Measurements from ENCODE around the gene EMC1. TPM values are rescaled to one million over a fixed set of nuclear protein-coding genes. Genes with fewer than 3 reads are reported as not detected.

EMC1 gene
- total RNA-seq, 4 donors from 2014 or later: 16.2 to 43.1 (median 36.1) TPM

GRCh38 chr1:19179597-19180264 lies 71.6 kb downstream of the EMC1 start:
- H3K27me3 ChIP-seq: no peaks in the 10 kb centered on the region
- H3K27ac ChIP-seq (replicated peaks in 1 of 4): no peak overlapping the region
- H3K4me1 ChIP-seq: no peaks in the 10 kb centered on the region
- intact Hi-C loops (cut with DNase I): loop anchor here (5.0 to 10.0 kb wide), 2 partner anchors 63 to 65 kb away; no protein-coding TSS in a partner anchor
- peaks cover 70 to 98% (median 96%) of the 10 kb centered on the region in 4 donors for H3K36me3 ChIP-seq
- DNase-seq (ENCODE audit: extremely low spot score): no peak
- TF ChIP-seq CTCF (IDR thresholded peaks at IDR 0.05): peak; percentile 13 to 34 (median 28)
- TF ChIP-seq POLR2A (IDR thresholded peaks at IDR 0.05; ENCODE audit: low read depth): no peak
- no peaks in the 10 kb centered on the region for H3K9me3 ChIP-seq
- H3K4me3 ChIP-seq: no peak overlapping the region
- whole genome bisulfite sequencing: 80% methylated on average over 8 of the region's 8 CpGs

GRCh38 chr1:19178734-19179398 lies 72.5 kb downstream of the EMC1 start:
- Histone ChIP-seq H3K27ac (replicated peaks in 1 of 4) (no peak overlapping the region), H3K9me3 (no peaks in the 10 kb centered on the region), H3K4me1 (no peaks in the 10 kb centered on the region), H3K36me3 (peaks cover 70 to 98% (median 96%) of the 10 kb centered on the region in 4 donors), H3K27me3 (no peaks in the 10 kb centered on the region), H3K4me3 (no peak overlapping the region)
- WGBS: 62% methylated on average over 5 of the region's 5 CpGs
- no peak for TF ChIP-seq EP300 (IDR thresholded peaks at IDR 0.05)
- TF ChIP-seq POLR2A (IDR thresholded peaks at IDR 0.05; ENCODE audit: low read depth): no peak
- no peak for TF ChIP-seq CTCF (IDR thresholded peaks at IDR 0.05)
- TF ChIP-seq POLR2AphosphoS5 (IDR thresholded peaks at IDR 0.05): no peak
- intact Hi-C loops (cut with DNase I): loop anchor here (10.0 kb wide), 1 partner anchor 64 kb away; no protein-coding TSS in a partner anchor
- DNase-seq (ENCODE audit: extremely low spot score): no peak

GRCh38 chr1:19177811-19178210 lies 73.5 kb downstream of the EMC1 start:
- WGBS: 90% methylated on average over 2 of the region's 2 CpGs
- no peaks in the 10 kb centered on the region for H3K9me3 ChIP-seq
- DNase-seq (ENCODE audit: extremely low spot score): no peak
- peaks cover 70 to 98% (median 96%) of the 10 kb centered on the region in 4 donors for H3K36me3 ChIP-seq
- H3K4me1 ChIP-seq: no peaks in the 10 kb centered on the region
- no peak overlapping the region for H3K27ac ChIP-seq (replicated peaks in 1 of 4)
- TF ChIP-seq POLR2A (IDR thresholded peaks at IDR 0.05; ENCODE audit: low read depth) (no peak), EP300 (IDR thresholded peaks at IDR 0.05) (no peak)
- intact Hi-C loops (cut with DNase I): loop anchor here (10.0 kb wide), 1 partner anchor 63 kb away; no protein-coding TSS in a partner anchor
- H3K4me3 ChIP-seq: no peak overlapping the region
- no peaks in the 10 kb centered on the region for H3K27me3 ChIP-seq

- no peak for DNase-seq (ENCODE audit: extremely low spot score)
- H3K36me3 ChIP-seq: peaks cover 96 to 100% (median 100%) of the 10 kb centered on the region in 4 donors
- H3K27me3 ChIP-seq: no peaks in the 10 kb centered on the region
- H3K27ac ChIP-seq (replicated peaks in 1 of 4): no peak overlapping the region
- no peak overlapping the region for H3K4me3 ChIP-seq
- no peaks in the 10 kb centered on the region for H3K4me1 ChIP-seq
- intact Hi-C loops (cut with DNase I): loop anchor here (10.0 kb wide), 1 partner anchor 55 kb away; no protein-coding TSS in a partner anchor
- H3K9me3 ChIP-seq: no peaks in the 10 kb centered on the region
- WGBS: 59% methylated on average over 2 of the region's 2 CpGs
- TF ChIP-seq POLR2AphosphoS5 (IDR thresholded peaks at IDR 0.05) (no peak), POLR2A (IDR thresholded peaks at IDR 0.05; ENCODE audit: low read depth) (no peak), EP300 (IDR thresholded peaks at IDR 0.05) (no peak), CTCF (IDR thresholded peaks at IDR 0.05) (no peak)
Observed at GRCh38 chr1:19169642-19170041, 81.7 kb downstream of the EMC1 start.

GRCh38 chr1:19167140-19167539 lies 84.2 kb downstream of the EMC1 start:
- H3K27me3 ChIP-seq: no peaks in the 10 kb centered on the region
- TF ChIP-seq POLR2A (IDR thresholded peaks at IDR 0.05; ENCODE audit: low read depth) (no peak), POLR2AphosphoS5 (IDR thresholded peaks at IDR 0.05) (no peak), CTCF (IDR thresholded peaks at IDR 0.05) (no peak), EP300 (IDR thresholded peaks at IDR 0.05) (no peak)
- 89% methylated on average over 6 of the region's 6 CpGs for WGBS
- H3K27ac ChIP-seq (replicated peaks in 1 of 4): no peak overlapping the region
- peaks cover 83 to 100% (median 100%) of the 10 kb centered on the region in 4 donors for H3K36me3 ChIP-seq
- H3K4me3 ChIP-seq: no peak overlapping the region
- no peak for DNase-seq (ENCODE audit: extremely low spot score)
- intact Hi-C loops (cut with DNase I): no loop called here
- H3K9me3 ChIP-seq: no peaks in the 10 kb centered on the region
- H3K4me1 ChIP-seq: peaks cover 0 to 18% (median 14%) of the 10 kb centered on the region in 4 donors
